GM12878 (cell line): ENCODE results near the gene TFPI2. TPM values are rescaled to one million over a fixed set of nuclear protein-coding genes. Genes with fewer than 3 reads are reported as not detected.
"Not testable (repeated sequence)": the region's sequence is repeated elsewhere in the genome, so short reads cannot be mapped to it uniquely, and the experiment has no call there.

Source experiments
- ATAC-seq: fragments of 200-7000 bp; cut with Tn5 transposase; 3 replicates; pipeline ENCODE4 v1.9.1; 2020; ENCODE audit warnings: mild to moderate bottlenecking, moderate library complexity
- BruUV-seq: library from RNA; stranded (reverse); fragments of 400-500 nt; replicated peaks from 2 replicates; lab custom pipeline; 2021; lab: Mats Ljungman, UMichigan
- CTCF ChIA-PET: fragments of 300-600 bp; sonication (Branson Sonifier 250); formaldehyde crosslinking; extraction: SDS; loops from one replicate; lab custom pipeline; 2021; ENCODE audit warnings: inconsistent platforms; lab: Yijun Ruan, JAX
- POLR2A ChIA-PET: fragments of 350-600 bp; formaldehyde crosslinking; extraction: SDS; loops from one replicate; lab custom pipeline; 2021; ENCODE audit warnings: inconsistent platforms; lab: Charles Lee
- RAD21 ChIA-PET: fragments of 300-600 bp; sonication (Branson Sonifier 250); formaldehyde crosslinking; loops from one replicate; lab custom pipeline; 2023; ENCODE audit warnings: antibody characterized with exemption; ENCODE audit not compliant: unreplicated experiment; lab: Charles Lee
- SMC1A ChIA-PET: fragments of 300-600 bp; sonication (Branson Sonifier 250); formaldehyde crosslinking; loops from one replicate; lab custom pipeline; 2023; ENCODE audit not compliant: unreplicated experiment, uncharacterized antibody; lab: Charles Lee
- DNase-seq: peaks from one replicate; pipeline ENCODE4 v3.0.0-alpha.2; 2011; ENCODE audit warnings: low read depth, low spot score
- FAIRE-seq: peaks from 3 replicates; lab custom pipeline; 2011; peaks lifted over from hg19 to GRCh38; lab: Jason Lieb, UNC
- H2AFZ ChIP-seq: 2 replicates; pipeline ENCODE4 v1.6.0; 2011; ENCODE audit warnings: low read depth, low read length, control low read depth; ENCODE audit not compliant: control insufficient read depth
- H3K27ac ChIP-seq: 2 replicates; pipeline ENCODE4 v1.5.1; 2011; ENCODE audit warnings: control low read depth; ENCODE audit not compliant: control insufficient read depth, insufficient read depth
- H3K27me3 ChIP-seq, 2 experiments: replicated peaks in 1 of 2; 2 replicates each; pipeline versions ENCODE4 v1.6.0 to v1.6.1; 2011; ENCODE audit warnings: low read length in 1 of 2; ENCODE audit not compliant: control insufficient read depth in 2 of 2, insufficient read depth in 2 of 2
- H3K36me3 ChIP-seq, 2 experiments: 2 replicates each; pipeline ENCODE4 v1.5.1; 2011; ENCODE audit warnings: low read length in 1 of 2; ENCODE audit not compliant: control insufficient read depth in 2 of 2, insufficient read depth in 2 of 2
- H3K4me1 ChIP-seq: 2 replicates; pipeline ENCODE4 v1.6.1; 2011; ENCODE audit warnings: mild to moderate bottlenecking, low read length, moderate library complexity, mixed read lengths; ENCODE audit not compliant: control insufficient read depth, insufficient read depth
- H3K4me2 ChIP-seq: 2 replicates; pipeline ENCODE4 v1.6.0; 2011; ENCODE audit warnings: control low read depth; ENCODE audit not compliant: control insufficient read depth, insufficient read depth
- H3K4me3 ChIP-seq: fragments of 200-600 bp; sonication (generic); 2 replicates; pipeline ENCODE4 v1.5.1; 2016
- H3K79me2 ChIP-seq: 2 replicates; pipeline ENCODE4 v1.6.0; 2011; ENCODE audit warnings: low read length; ENCODE audit not compliant: control insufficient read depth, insufficient read depth
- H3K9ac ChIP-seq: 2 replicates; pipeline ENCODE4 v1.8.0; 2011; ENCODE audit warnings: low read length, control low read depth, mixed read lengths; ENCODE audit not compliant: control insufficient read depth, insufficient read depth
- H3K9me3 ChIP-seq: replicated peaks from 3 replicates; pipeline ENCODE4 v1.5.1; 2011; ENCODE audit warnings: mild to moderate bottlenecking, low read length; ENCODE audit not compliant: control insufficient read depth, insufficient read depth
- H4K20me1 ChIP-seq: 2 replicates; pipeline ENCODE4 v1.6.0; 2011; ENCODE audit not compliant: control insufficient read depth, insufficient read depth
- EP300 ChIP-seq, 2 experiments: fragments of 150-350 bp in 1 of 2; IDR thresholded peaks; 2 replicates each; pipeline ENCODE4 v1.6.1; 2011 to 2012; ENCODE audit warnings: low read depth in 2 of 2, low read length in 2 of 2, borderline replicate concordance in 1 of 2, improper control_type of control experiment in 1 of 2, inconsistent platforms in 1 of 2; ENCODE audit not compliant: control insufficient read depth in 1 of 2
- NFXL1 ChIP-seq: fragments of 450-650 bp; IDR thresholded peaks from 2 replicates; pipeline ENCODE4 v1.6.1; 2017; ENCODE audit warnings: antibody characterized with exemption, mild to moderate bottlenecking, borderline replicate concordance
- TCF12 ChIP-seq: IDR thresholded peaks from 2 replicates; pipeline ENCODE4 v1.6.1; 2011; ENCODE audit warnings: low read depth, mild to moderate bottlenecking, low read length
- WGBS: methylation state at CpG from one replicate; pipeline ENCODE4 v1.1.6; 2016; ENCODE audit warnings: low lambda C conversion rate; ENCODE audit not compliant: insufficient replicate concordance, insufficient coverage; ENCODE audit errors: missing lambda C conversion rate; 5-methylcytosine and 5-hydroxymethylcytosine counted together
- in situ Hi-C: fragments of 300-500 bp; cut with MboI; formaldehyde crosslinking; loops from 9 replicates; pipeline ENCODE4 v1.14.3; 2018; ENCODE audit warnings: mixed read lengths
- intact Hi-C: fragments of 100-400 bp; cut with micrococcal nuclease; formaldehyde crosslinking; loops from one replicate; pipeline ENCODE4 v1.14.2; 2022; ENCODE audit not compliant: unreplicated experiment
- polyA plus RNA-seq, 11 experiments: library from polyadenylated mRNA; depleted of rRNA in 4 of 11; unstranded in 6 of 11; stranded (reverse) in 5 of 11; fragments of >200 nt; fragmentation: Nextera tagmentation in 4 of 11; fragmentation: Illumina TruSeq in 1 of 11; extraction: Ambion mirVana in 4 of 11; extraction: Trizol in 1 of 11; gene quantifications; 1 replicate in 1 of 11; 2 replicates in 10 of 11; pipeline versions ENCODE4 v1.2.1 to v1.2.3, GENCODE V29; 2011 to 2016; ENCODE audit warnings: inconsistent platforms in 2 of 11, missing spikeins in 2 of 11, low read depth in 1 of 11
- total RNA-seq, 4 experiments: library from RNA; depleted of rRNA in 3 of 4; stranded (reverse); fragments of >200 nt in 3 of 4; fragmentation: Illumina TruSeq in 1 of 4; extraction: Trizol in 1 of 4; gene quantifications; 2 replicates each; pipeline versions ENCODE4 v1.2.1 to v1.2.3, GENCODE V29; 2013 to 2021
- TF ChIP-seq, protein P1 (sequence below): IDR thresholded peaks from 2 replicates; pipeline ENCODE4 v1.6.1; 2012; ENCODE audit warnings: low read length, inconsistent platforms
- TF ChIP-seq, protein P2 (sequence below): fragments of 450-650 bp; IDR thresholded peaks from 2 replicates; pipeline ENCODE4 v1.6.1; 2018; ENCODE audit warnings: mild to moderate bottlenecking, low read depth, moderate library complexity; ENCODE audit not compliant: partially characterized antibody

The TFPI2 gene
- total and polyA plus RNA-seq, 10 of the 15 experiments (the other 5 are each of a cell fraction or from before 2014, with no cell fraction given), result 0.07 to 1.1 (median 0.31) TPM; not detected in 5

DNA sequence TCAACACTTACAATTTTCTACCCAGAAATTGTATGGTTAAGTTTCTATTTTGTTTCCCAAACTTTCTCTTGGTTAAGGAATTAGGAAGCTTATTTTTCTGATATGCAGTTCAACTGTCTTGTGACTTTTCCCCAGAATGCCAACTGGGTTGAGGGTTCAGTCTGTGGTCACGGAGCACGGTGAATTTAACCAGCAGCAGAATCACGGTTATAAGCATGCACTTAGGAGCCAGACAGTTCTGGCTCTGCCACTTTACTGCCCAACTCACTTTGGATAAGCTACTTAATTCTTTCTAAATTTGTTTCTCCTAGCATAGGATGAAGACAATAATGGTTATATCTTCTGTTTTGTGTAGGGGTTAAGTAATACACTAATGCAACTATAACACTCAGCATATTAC lies 20.7 kb upstream of the TFPI2 start:
- H3K9ac ChIP-seq, BruUV-seq, RAD21 ChIA-PET, H3K4me1 ChIP-seq, H3K4me3 ChIP-seq, intact Hi-C loops, H3K9me3 ChIP-seq, H3K79me2 ChIP-seq, H3K4me2 ChIP-seq, H2AFZ ChIP-seq, FAIRE-seq, POLR2A ChIA-PET, H4K20me1 ChIP-seq, H3K27ac ChIP-seq, H3K27me3 ChIP-seq, H3K36me3 ChIP-seq, DNase-seq, ATAC-seq, in situ Hi-C loops: not testable (repeated sequence)
- ChIA-PET CTCF (interaction anchor here (1.2 to 3.0 kb wide), 2 partner anchors 10 to 176 kb away, joined by 5 to 9 read pairs; no protein-coding TSS in a partner anchor), SMC1A (interaction anchor here (0.8 to 3.5 kb wide), 3 partner anchors 10 to 134 kb away, joined by 3 to 19 read pairs (median 11); partner anchors contain the start of gene GNG11)
- WGBS, result 40% methylated on average over 3 of the region's 3 CpGs

DNA sequence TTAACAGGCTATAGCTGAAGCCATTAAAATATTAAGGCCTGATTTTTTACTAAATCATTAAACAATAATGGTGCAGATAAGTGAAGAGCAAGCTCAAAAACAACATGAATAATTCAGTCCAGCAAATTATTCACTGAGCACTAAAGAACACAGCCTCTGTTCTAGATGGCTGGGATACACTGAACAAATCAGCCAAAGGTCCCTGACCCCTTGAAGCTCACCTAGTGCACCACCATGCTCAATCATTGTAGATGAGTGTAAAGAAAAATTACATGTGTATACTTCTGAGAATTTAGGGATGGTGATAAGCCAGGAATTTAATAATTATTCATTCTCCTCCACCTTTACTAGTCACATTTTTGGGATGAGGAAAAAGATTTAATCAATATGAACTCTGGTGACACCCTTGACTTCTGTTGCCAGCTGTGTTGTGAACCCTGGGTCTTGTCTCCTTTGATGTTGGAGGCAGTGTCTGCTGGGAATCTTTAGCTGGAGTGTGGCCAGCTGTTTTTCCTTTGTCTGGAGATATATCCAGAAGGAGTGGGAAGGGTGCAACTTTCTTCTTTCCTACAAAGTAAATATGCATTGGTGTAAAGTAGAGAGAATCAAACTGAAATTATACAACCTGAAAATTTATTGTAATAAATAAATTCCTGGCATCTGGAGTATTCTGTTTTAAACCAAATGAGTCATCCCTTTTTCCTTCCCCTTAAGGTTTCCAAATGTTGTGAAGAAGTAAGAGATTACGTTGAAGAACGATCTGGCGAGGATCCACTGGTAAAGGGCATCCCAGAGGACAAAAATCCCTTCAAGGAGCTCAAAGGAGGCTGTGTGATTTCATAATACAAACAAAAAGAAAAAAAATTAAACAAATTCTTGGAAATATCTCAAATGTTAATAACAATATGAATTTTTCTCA lies 19.8 kb upstream of the TFPI2 start:
- H3K79me2 ChIP-seq, result no peaks in the 10 kb centered on the region
- H3K36me3 ChIP-seq, result no peaks in the 10 kb centered on the region
- POLR2A ChIA-PET, result no interaction called here
- no peaks in the 10 kb centered on the region for H3K27me3 ChIP-seq
- intact Hi-C loops, result no loop called here
- H4K20me1 ChIP-seq, result no peaks in the 10 kb centered on the region
- RAD21 ChIA-PET, result interaction anchor here (0.8 to 3.5 kb wide), 3 partner anchors 12 to 178 kb away, joined by 3 to 19 read pairs (median 4); no protein-coding TSS in a partner anchor
- H3K4me1 ChIP-seq, result no peaks in the 10 kb centered on the region
- no peak for DNase-seq
- CTCF ChIA-PET, result interaction anchor here (0.5 to 3.0 kb wide), 8 partner anchors 9 to 485 kb away, joined by 3 to 9 read pairs (median 4); no protein-coding TSS in a partner anchor
- no peak overlapping the region for H3K27ac ChIP-seq
- ATAC-seq, result no peak
- no peak overlapping the region for H3K9ac ChIP-seq
- no TSS peak for BruUV-seq
- H3K9me3 ChIP-seq, result no peaks in the 10 kb centered on the region
- no peak overlapping the region for H3K4me2 ChIP-seq
- H2AFZ ChIP-seq, result no peak overlapping the region
- 19% methylated on average over 3 of the region's 3 CpGs for WGBS
- in situ Hi-C loops, result no loop called here
- no peak for FAIRE-seq
- no peak overlapping the region for H3K4me3 ChIP-seq
- SMC1A ChIA-PET, result interaction anchor here (0.7 to 5.9 kb wide), 13 partner anchors 8 to 177 kb away, joined by 3 to 49 read pairs (median 3); partner anchors contain the start of gene GNG11
- TF ChIP-seq TCF12, result no peak
- TF ChIP-seq, protein P1, sequence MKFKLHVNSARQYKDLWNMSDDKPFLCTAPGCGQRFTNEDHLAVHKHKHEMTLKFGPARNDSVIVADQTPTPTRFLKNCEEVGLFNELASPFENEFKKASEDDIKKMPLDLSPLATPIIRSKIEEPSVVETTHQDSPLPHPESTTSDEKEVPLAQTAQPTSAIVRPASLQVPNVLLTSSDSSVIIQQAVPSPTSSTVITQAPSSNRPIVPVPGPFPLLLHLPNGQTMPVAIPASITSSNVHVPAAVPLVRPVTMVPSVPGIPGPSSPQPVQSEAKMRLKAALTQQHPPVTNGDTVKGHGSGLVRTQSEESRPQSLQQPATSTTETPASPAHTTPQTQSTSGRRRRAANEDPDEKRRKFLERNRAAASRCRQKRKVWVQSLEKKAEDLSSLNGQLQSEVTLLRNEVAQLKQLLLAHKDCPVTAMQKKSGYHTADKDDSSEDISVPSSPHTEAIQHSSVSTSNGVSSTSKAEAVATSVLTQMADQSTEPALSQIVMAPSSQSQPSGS, result no peak
- no peak for TF ChIP-seq EP300 (IDR thresholded peaks at IDR 0.05; ENCODE audit: borderline replicate concordance in 1 of 2, control insufficient read depth in 1 of 2, low read depth in 2 of 2, low read length in 2 of 2)
- TF ChIP-seq NFXL1, result no peak
- TF ChIP-seq, protein P2, sequence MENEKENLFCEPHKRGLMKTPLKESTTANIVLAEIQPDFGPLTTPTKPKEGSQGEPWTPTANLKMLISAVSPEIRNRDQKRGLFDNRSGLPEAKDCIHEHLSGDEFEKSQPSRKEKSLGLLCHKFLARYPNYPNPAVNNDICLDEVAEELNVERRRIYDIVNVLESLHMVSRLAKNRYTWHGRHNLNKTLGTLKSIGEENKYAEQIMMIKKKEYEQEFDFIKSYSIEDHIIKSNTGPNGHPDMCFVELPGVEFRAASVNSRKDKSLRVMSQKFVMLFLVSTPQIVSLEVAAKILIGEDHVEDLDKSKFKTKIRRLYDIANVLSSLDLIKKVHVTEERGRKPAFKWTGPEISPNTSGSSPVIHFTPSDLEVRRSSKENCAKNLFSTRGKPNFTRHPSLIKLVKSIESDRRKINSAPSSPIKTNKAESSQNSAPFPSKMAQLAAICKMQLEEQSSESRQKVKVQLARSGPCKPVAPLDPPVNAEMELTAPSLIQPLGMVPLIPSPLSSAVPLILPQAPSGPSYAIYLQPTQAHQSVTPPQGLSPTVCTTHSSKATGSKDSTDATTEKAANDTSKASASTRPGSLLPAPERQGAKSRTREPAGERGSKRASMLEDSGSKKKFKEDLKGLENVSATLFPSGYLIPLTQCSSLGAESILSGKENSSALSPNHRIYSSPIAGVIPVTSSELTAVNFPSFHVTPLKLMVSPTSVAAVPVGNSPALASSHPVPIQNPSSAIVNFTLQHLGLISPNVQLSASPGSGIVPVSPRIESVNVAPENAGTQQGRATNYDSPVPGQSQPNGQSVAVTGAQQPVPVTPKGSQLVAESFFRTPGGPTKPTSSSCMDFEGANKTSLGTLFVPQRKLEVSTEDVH, result no peak
